Thyroid gland (tissue), 4 donors: ENCODE measurements around the gene CCDC148.

Experiments
- POLR2A ChIP-seq, 2 donors: fragments of 450-650 bp; IDR thresholded peaks; one replicate each; pipeline ENCODE4 v1.6.1; 2017; ENCODE audit warnings: antibody characterized with exemption in 2 of 2, mild to moderate bottlenecking in 2 of 2, moderate library complexity in 1 of 2
- TF ChIP-seq, protein P1 (sequence below), 6 experiments: fragments of 200-600 bp in 3 of 6; fragments of 450-650 bp in 3 of 6; sonication (generic) in 3 of 6; IDR thresholded peaks; one replicate each; pipeline ENCODE4 v1.5.1; 2016 to 2019; ENCODE audit warnings: antibody characterized with exemption in 6 of 6, mild to moderate bottlenecking in 2 of 6, inconsistent platforms in 1 of 6, moderate library complexity in 1 of 6

DNA sequence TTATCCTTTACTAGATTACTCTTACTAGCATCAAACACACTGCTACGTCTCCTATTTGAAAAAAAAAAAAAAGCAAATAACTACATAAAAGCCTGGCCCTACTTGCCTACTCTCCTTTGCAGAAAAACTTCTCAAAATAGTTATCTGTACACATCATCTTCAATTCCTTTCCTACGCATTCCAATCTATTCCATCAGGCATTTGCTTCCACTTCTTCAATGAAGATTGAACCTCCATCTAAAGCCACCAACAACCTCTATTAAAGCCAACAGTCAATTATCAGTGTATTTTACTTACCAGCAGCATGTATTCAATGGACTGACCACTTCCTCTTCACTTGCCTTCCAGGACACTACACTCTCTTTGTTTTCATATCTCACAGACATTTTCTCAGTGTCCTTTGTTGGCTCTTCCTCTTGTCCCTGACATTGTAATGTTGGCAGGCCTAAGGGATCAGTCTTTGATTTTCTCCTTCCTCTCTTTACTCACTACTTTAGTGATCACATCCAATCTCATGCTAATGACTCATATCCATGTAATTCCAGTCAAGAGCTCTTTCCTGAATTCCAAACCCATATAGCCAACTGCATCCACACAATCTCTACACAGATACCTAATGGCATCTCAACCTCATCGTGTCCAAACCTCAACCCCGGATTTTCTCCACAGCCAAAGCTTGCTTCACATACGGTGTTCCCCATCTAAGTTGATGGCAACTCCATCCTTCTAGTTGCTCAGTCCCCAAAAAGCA lies 131.3 kb downstream of the CCDC148 start:
- TF ChIP-seq, protein P1, sequence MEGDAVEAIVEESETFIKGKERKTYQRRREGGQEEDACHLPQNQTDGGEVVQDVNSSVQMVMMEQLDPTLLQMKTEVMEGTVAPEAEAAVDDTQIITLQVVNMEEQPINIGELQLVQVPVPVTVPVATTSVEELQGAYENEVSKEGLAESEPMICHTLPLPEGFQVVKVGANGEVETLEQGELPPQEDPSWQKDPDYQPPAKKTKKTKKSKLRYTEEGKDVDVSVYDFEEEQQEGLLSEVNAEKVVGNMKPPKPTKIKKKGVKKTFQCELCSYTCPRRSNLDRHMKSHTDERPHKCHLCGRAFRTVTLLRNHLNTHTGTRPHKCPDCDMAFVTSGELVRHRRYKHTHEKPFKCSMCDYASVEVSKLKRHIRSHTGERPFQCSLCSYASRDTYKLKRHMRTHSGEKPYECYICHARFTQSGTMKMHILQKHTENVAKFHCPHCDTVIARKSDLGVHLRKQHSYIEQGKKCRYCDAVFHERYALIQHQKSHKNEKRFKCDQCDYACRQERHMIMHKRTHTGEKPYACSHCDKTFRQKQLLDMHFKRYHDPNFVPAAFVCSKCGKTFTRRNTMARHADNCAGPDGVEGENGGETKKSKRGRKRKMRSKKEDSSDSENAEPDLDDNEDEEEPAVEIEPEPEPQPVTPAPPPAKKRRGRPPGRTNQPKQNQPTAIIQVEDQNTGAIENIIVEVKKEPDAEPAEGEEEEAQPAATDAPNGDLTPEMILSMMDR (IDR thresholded peaks at IDR 0.05) = no peak
- no peak for TF ChIP-seq POLR2A (IDR thresholded peaks at IDR 0.05)
